HepG2 (cell line): ENCODE results near the gene LHB. TPM values are rescaled to one million over a fixed set of nuclear protein-coding genes. Genes with fewer than 3 reads are reported as not detected.
A peak's percentile ranks its signal among the peaks of the same experiment; 100 is the strongest.

Experiments
- DZIP1 ChIP-seq: sonication (generic); formaldehyde crosslinking; IDR thresholded peaks from 2 replicates; pipeline ENCODE4 v1.5.0; 2020; ENCODE audit warnings: mild to moderate bottlenecking, missing genetic modification reagents
- KDM6A ChIP-seq: IDR thresholded peaks from 2 replicates; pipeline ENCODE4 v1.6.1; 2016; ENCODE audit warnings: low read depth
- KIAA2018 ChIP-seq: sonication (generic); formaldehyde crosslinking; IDR thresholded peaks from 2 replicates; pipeline ENCODE4 v1.5.0; 2020; ENCODE audit warnings: mild to moderate bottlenecking, missing genetic modification reagents, borderline replicate concordance
- RERE ChIP-seq: IDR thresholded peaks from 2 replicates; pipeline ENCODE4 v1.6.1; 2016; ENCODE audit warnings: low read depth, missing genetic modification reagents, missing compliant biosample characterization
- TAF15 ChIP-seq: fragments of 200-400 bp; formaldehyde crosslinking; IDR thresholded peaks from one replicate; pipeline ENCODE4 v1.6.1; 2018; ENCODE audit warnings: mild to moderate bottlenecking, low read depth, low read length; ENCODE audit not compliant: poor library complexity, severe bottlenecking
- ZBTB10 ChIP-seq: sonication (generic); formaldehyde crosslinking; IDR thresholded peaks from 2 replicates; pipeline ENCODE4 v1.4.0; 2020; ENCODE audit warnings: missing genetic modification reagents, borderline replicate concordance
- ZNF460 ChIP-seq: sonication (generic); formaldehyde crosslinking; IDR thresholded peaks from 2 replicates; pipeline ENCODE4 v1.5.1; 2020; ENCODE audit warnings: missing genetic modification reagents, mild to moderate bottlenecking, borderline replicate concordance
- polyA plus RNA-seq, 8 experiments: library from polyadenylated mRNA; depleted of rRNA in 3 of 8; stranded (reverse) in 7 of 8; unstranded in 1 of 8; fragments of >200 nt; fragmentation: Illumina TruSeq in 4 of 8; extraction: Trizol in 4 of 8; gene quantifications; 2 replicates each; pipeline versions ENCODE4 v1.2.1 to v1.2.3, GENCODE V29; 2011 to 2016; ENCODE audit warnings: low read depth in 4 of 8, missing spikeins in 1 of 8, mixed read lengths in 1 of 8; ENCODE audit not compliant: insufficient read depth in 1 of 8
- total RNA-seq, 5 experiments: library from RNA; depleted of rRNA; stranded (reverse); fragments of >200 nt; fragmentation: Illumina TruSeq; extraction: Trizol; gene quantifications; 2 replicates each; pipeline ENCODE4 v1.2.3, GENCODE V29; 2016; ENCODE audit warnings: low read depth in 1 of 5

Gene LHB
- total and polyA plus RNA-seq, 2 of the 13 experiments (the other 11 are each of a cell fraction or from before 2014, with no cell fraction given): not detected

DNA sequence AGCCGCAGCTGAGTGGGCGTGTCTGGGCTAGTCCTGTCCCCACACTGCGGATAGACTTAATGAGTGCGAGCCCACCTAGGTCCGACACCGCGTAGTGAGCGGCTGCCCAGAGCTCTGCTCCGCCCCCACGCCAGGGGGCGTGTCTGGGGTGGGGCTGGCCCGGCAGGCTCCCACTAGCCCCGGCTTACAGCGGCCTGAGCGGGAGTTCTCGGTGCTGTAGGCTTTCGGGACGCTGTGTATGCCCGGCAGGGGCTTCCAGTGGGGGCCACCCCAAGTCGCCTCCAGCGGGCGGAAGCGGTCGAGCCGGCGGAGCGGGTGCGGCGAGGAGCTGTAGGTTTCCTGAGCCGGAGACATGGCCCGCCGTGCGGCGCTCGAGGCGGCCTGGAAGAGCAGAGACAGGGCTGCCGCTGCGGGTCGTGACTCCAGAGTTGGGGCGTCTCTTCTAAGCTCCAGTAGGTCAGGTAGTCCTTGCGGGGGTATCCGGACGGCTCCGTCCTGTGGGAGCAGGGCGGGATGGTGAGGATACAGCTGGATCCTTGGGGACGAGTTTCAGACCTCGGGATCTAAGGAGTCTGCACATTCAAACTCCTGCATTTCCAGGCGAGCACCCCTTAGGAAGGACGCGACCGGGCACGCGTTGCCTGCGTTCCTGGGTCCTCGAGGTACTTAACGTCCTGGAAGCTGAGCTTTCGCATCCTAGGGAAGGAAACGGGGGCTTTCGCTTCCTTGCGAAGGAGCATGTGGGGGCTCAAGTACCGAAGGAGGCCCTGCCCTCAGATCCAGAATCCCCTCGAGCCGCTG is 39.4 kb upstream of the LHB start (continued):
- no peak for TF ChIP-seq KIAA2018
- TF ChIP-seq ZBTB10 (CRISPR knock-in tag): no peak
- TF ChIP-seq KDM6A (CRISPR knock-in tag): no peak
- TF ChIP-seq TAF15: no peak
- 0 out of 2 replicates have a peak, but pooled peaks have one; percentile 11 for TF ChIP-seq ZNF460 (CRISPR knock-in tag)
- no peak for TF ChIP-seq DZIP1 (CRISPR knock-in tag)
- TF ChIP-seq RERE (CRISPR knock-in tag): no peak
